ENCODE data around the gene ARHGAP33. TPM values are rescaled to one million over a fixed set of nuclear protein-coding genes. Genes with fewer than 3 reads are reported as not detected.

The ARHGAP33 gene
- total and polyA plus RNA-seq, 2 donors (not counting 3 experiments of a cell fraction or from before 2014, with no cell fraction given) = 11.0 to 18.4 TPM

- peak; percentile 94 for TF ChIP-seq POLR2A (IDR thresholded peaks at IDR 0.05; ENCODE audit: low read depth, low read length)
- peak; percentile 83 for TF ChIP-seq POLR2AphosphoS5 (IDR thresholded peaks at IDR 0.05; ENCODE audit: insufficient read depth, low read depth, low read length)
- TF ChIP-seq MYC (IDR thresholded peaks at IDR 0.05; ENCODE audit: low read depth, low read length) = no peak
- TF ChIP-seq EZH2 (IDR thresholded peaks at IDR 0.05; ENCODE audit: borderline replicate concordance, low read depth, low read length, severe bottlenecking) = no peak
- dilution Hi-C loops (cut with MboI; ENCODE audit: extremely low pct_ligation_motif_present, low sequenced_read_pairs) (no loop called here), intact Hi-C loops (cut with micrococcal nuclease) (loop anchor here (1.0 kb wide), 1 partner anchor 9 kb away; the partner anchor contains the start of gene HSPB6)
- H3K9me1 ChIP-seq (replicated peaks; ENCODE audit: control insufficient read depth, extremely low read depth, insufficient read depth, low read length) = no peaks in the 10 kb centered on the region
- H3K4me1 ChIP-seq (ENCODE audit: control insufficient read depth, extremely low read depth, insufficient read depth, low read length) = peaks cover 19% of the 10 kb centered on the region
- H3K4me3 ChIP-seq (replicated peaks in 1 of 3; ENCODE audit: insufficient read depth in 1 of 3, low read depth in 1 of 3, low read length in 3 of 3) = peak within 1 kb of the TSS; percentile 78 to 90 (median 81)
- H4K20me1 ChIP-seq (replicated peaks; ENCODE audit: control insufficient read depth, extremely low read depth, insufficient read depth, low read length) = no peaks in the 10 kb centered on the region
- H3K27ac ChIP-seq (ENCODE audit: insufficient read depth, low read depth, low read length) = peak within 1 kb of the TSS; percentile 58
- POLR2A ChIA-PET = interaction anchor here (0.6 to 1.1 kb wide), 3 partner anchors 9 to 59 kb away, joined by 3 to 8 read pairs (median 5); partner anchors contain the start of gene HSPB6
- H3K79me2 ChIP-seq (ENCODE audit: control insufficient read depth, insufficient read depth, low read length) = peaks cover 22% of the 10 kb centered on the region
- H3K36me3 ChIP-seq (ENCODE audit: control insufficient read depth in 2 of 2, extremely low read depth in 1 of 2, insufficient read depth in 2 of 2, low read length in 2 of 2) = peaks cover 0 to 7% of the 10 kb centered on the region in 2 experiments
- FAIRE-seq (peak; percentile 99), DNase-seq (ENCODE audit: low read depth, low spot score) (peak; percentile 100)
- H3K27me3 ChIP-seq (ENCODE audit: control insufficient read depth in 2 of 2, insufficient read depth in 2 of 2, low read length in 2 of 2) = no peaks in the 10 kb centered on the region
- H3K9ac ChIP-seq (replicated peaks; ENCODE audit: extremely low read depth, insufficient read depth, low read length) = peak within 1 kb of the TSS; percentile 91
- no peaks in the 10 kb centered on the region for H3K9me3 ChIP-seq (replicated peaks; ENCODE audit: control insufficient read depth, insufficient read depth, low read length)
- CTCF ChIA-PET = interaction anchor here (0.6 to 1.4 kb wide), 11 partner anchors 8 to 183 kb away, joined by 3 to 11 read pairs (median 3); partner anchors contain the start of gene KMT2B
- TSS peak; percentile 50 for BruUV-seq (replicated peaks)
- H2AFZ ChIP-seq (ENCODE audit: low read depth, low read length) = peak within 1 kb of the TSS; percentile 84
- H3K4me2 ChIP-seq (ENCODE audit: insufficient read depth, low read length) = peak within 1 kb of the TSS; percentile 65
Measured at GRCh38 chr19:35748106-35749020, 27.0 kb upstream of the ARHGAP33 start, which contains the start of gene LIN37. TSS of gene LIN37 (plus strand) at chr19:35748576. CDS start at chr19:35748725, 149 bp downstream.

- no TSS peak for BruUV-seq (replicated peaks)
Measured at GRCh38 chr19:35750167-35750566, 25.2 kb upstream of the ARHGAP33 start.

More at GRCh38 chr19:35750167-35750566, 25.2 kb upstream of the ARHGAP33 start:
- no peak for FAIRE-seq
- Histone ChIP-seq H2AFZ (ENCODE audit: low read depth, low read length) (no peak overlapping the region), H3K27me3 (ENCODE audit: control insufficient read depth in 2 of 2, insufficient read depth in 2 of 2, low read length in 2 of 2) (no peaks in the 10 kb centered on the region), H3K4me3 (replicated peaks in 1 of 3; ENCODE audit: insufficient read depth in 1 of 3, low read depth in 1 of 3, low read length in 3 of 3) (no peak overlapping the region), H3K9me1 (replicated peaks; ENCODE audit: control insufficient read depth, extremely low read depth, insufficient read depth, low read length) (no peaks in the 10 kb centered on the region), H3K4me1 (ENCODE audit: control insufficient read depth, extremely low read depth, insufficient read depth, low read length) (peaks cover 15% of the 10 kb centered on the region), H3K4me2 (ENCODE audit: insufficient read depth, low read length) (no peak overlapping the region), H3K9me3 (replicated peaks; ENCODE audit: control insufficient read depth, insufficient read depth, low read length) (no peaks in the 10 kb centered on the region), H4K20me1 (replicated peaks; ENCODE audit: control insufficient read depth, extremely low read depth, insufficient read depth, low read length) (no peaks in the 10 kb centered on the region), H3K27ac (ENCODE audit: insufficient read depth, low read depth, low read length) (no peak overlapping the region), H3K79me2 (ENCODE audit: control insufficient read depth, insufficient read depth, low read length) (peaks cover 22% of the 10 kb centered on the region), H3K9ac (replicated peaks; ENCODE audit: extremely low read depth, insufficient read depth, low read length) (no peak overlapping the region), H3K36me3 (ENCODE audit: control insufficient read depth in 2 of 2, extremely low read depth in 1 of 2, insufficient read depth in 2 of 2, low read length in 2 of 2) (peaks cover 0 to 13% of the 10 kb centered on the region in 2 experiments)
- no peak for TF ChIP-seq FOS (IDR thresholded peaks at IDR 0.05; ENCODE audit: borderline replicate concordance, insufficient read depth, low read length)
- TF ChIP-seq MAX (IDR thresholded peaks at IDR 0.05; ENCODE audit: insufficient read depth, insufficient read length) = no peak
- TF ChIP-seq POLR2AphosphoS5 (IDR thresholded peaks at IDR 0.05; ENCODE audit: insufficient read depth, low read depth, low read length) = no peak
- no peak for TF ChIP-seq EZH2 (IDR thresholded peaks at IDR 0.05; ENCODE audit: borderline replicate concordance, low read depth, low read length, severe bottlenecking)
- TF ChIP-seq GATA2 (IDR thresholded peaks at IDR 0.05; ENCODE audit: insufficient read depth, insufficient read length, low read depth, low read length) = no peak
- no peak for TF ChIP-seq JUN (IDR thresholded peaks at IDR 0.05; ENCODE audit: borderline replicate concordance, insufficient read depth, insufficient read length, low read depth)
- no peak for TF ChIP-seq MYC (IDR thresholded peaks at IDR 0.05; ENCODE audit: low read depth, low read length)
- no peak for TF ChIP-seq CTCF (IDR thresholded peaks at IDR 0.05; ENCODE audit: extremely low read depth in 1 of 2, insufficient read depth in 1 of 2, low read depth in 1 of 2, low read length in 2 of 2)
- TF ChIP-seq POLR2A (IDR thresholded peaks at IDR 0.05; ENCODE audit: low read depth, low read length) = no peak
- intact Hi-C loops (cut with micrococcal nuclease) (no loop called here), dilution Hi-C loops (cut with MboI; ENCODE audit: extremely low pct_ligation_motif_present, low sequenced_read_pairs) (no loop called here)
- DNase-seq (ENCODE audit: low read depth, low spot score) = no peak
- CTCF ChIA-PET = no interaction called here
- POLR2A ChIA-PET = no interaction called here

All from endothelial cell of umbilical vein (primary cell).